Urothelium cell line (cell line): ENCODE results near the gene BCAT1.
"Not testable (repeated sequence)": the region's sequence is repeated elsewhere in the genome, so short reads cannot be mapped to it uniquely, and the experiment has no call there.

ENCODE experiments used
- DNase-seq: peaks from one replicate; pipeline ENCODE4 v3.0.0; 2011; ENCODE audit warnings: low spot score, mixed read lengths
- FAIRE-seq: peaks from 2 replicates; lab custom pipeline; 2011; peaks lifted over from hg19 to GRCh38; lab: Jason Lieb, UNC

Gene BCAT1

GRCh38 chr12:24929953-24930352 lies 18.9 kb downstream of the BCAT1 start:
- FAIRE-seq (no peak), DNase-seq (no peak)

GRCh38 chr12:24928533-24929306 lies 20.2 kb downstream of the BCAT1 start:
- not testable (repeated sequence) for DNase-seq, FAIRE-seq

- DNase-seq (no peak), FAIRE-seq (no peak)
Observed at GRCh38 chr12:24928131-24928530, 20.8 kb downstream of the BCAT1 start.

GRCh38 chr12:24926080-24926479 lies 22.8 kb downstream of the BCAT1 start:
- not testable (repeated sequence) for DNase-seq, FAIRE-seq

- DNase-seq = no peak
- FAIRE-seq = no peak
Observed at GRCh38 chr12:24922090-24922489, 26.8 kb downstream of the BCAT1 start.

- DNase-seq (no peak), FAIRE-seq (no peak)
Observed at GRCh38 chr12:24921251-24922038, 27.5 kb downstream of the BCAT1 start.

- FAIRE-seq (no peak), DNase-seq (no peak)
Observed at GRCh38 chr12:24920141-24920540, 28.8 kb downstream of the BCAT1 start.

- DNase-seq (no peak), FAIRE-seq (no peak)
Observed at GRCh38 chr12:24919346-24920001, 29.4 kb downstream of the BCAT1 start.

GRCh38 chr12:24918596-24918995 lies 30.3 kb downstream of the BCAT1 start:
- DNase-seq (no peak), FAIRE-seq (no peak)

- no peak for FAIRE-seq
Observed at GRCh38 chr12:24915501-24915900, 33.4 kb downstream of the BCAT1 start.

GRCh38 chr12:24913953-24914352 lies 34.9 kb downstream of the BCAT1 start:
- no peak for FAIRE-seq
- DNase-seq = no peak

More at GRCh38 chr12:24915501-24915900, 33.4 kb downstream of the BCAT1 start:
- no peak for DNase-seq

GRCh38 chr12:24913130-24913529 lies 35.8 kb downstream of the BCAT1 start:
- no peak for FAIRE-seq

GRCh38 chr12:24911271-24911791 lies 37.6 kb downstream of the BCAT1 start:
- no peak for FAIRE-seq
- no peak for DNase-seq

More at GRCh38 chr12:24913130-24913529, 35.8 kb downstream of the BCAT1 start:
- no peak for DNase-seq

- not testable (repeated sequence) for DNase-seq
Observed at GRCh38 chr12:24910192-24910591, 38.7 kb downstream of the BCAT1 start.

GRCh38 chr12:24909667-24910066 lies 39.2 kb downstream of the BCAT1 start:
- peak; percentile 54 for DNase-seq
- FAIRE-seq = no peak

More at GRCh38 chr12:24910192-24910591, 38.7 kb downstream of the BCAT1 start:
- FAIRE-seq = not testable (repeated sequence)

- no peak for FAIRE-seq
- DNase-seq = no peak
Observed at GRCh38 chr12:24907464-24907863, 41.4 kb downstream of the BCAT1 start.

- DNase-seq (no peak), FAIRE-seq (no peak)
Observed at GRCh38 chr12:24906141-24906540, 42.8 kb downstream of the BCAT1 start.

- no peak for DNase-seq
- no peak for FAIRE-seq
Observed at GRCh38 chr12:24905431-24905830, 43.5 kb downstream of the BCAT1 start.

GRCh38 chr12:24904871-24905270 lies 44.0 kb downstream of the BCAT1 start:
- FAIRE-seq = no peak

GRCh38 chr12:24903329-24904088 lies 45.4 kb downstream of the BCAT1 start:
- DNase-seq (no peak), FAIRE-seq (no peak)

More at GRCh38 chr12:24904871-24905270, 44.0 kb downstream of the BCAT1 start:
- no peak for DNase-seq
